Measurements from ENCODE around the gene HOGA1.

DNA sequence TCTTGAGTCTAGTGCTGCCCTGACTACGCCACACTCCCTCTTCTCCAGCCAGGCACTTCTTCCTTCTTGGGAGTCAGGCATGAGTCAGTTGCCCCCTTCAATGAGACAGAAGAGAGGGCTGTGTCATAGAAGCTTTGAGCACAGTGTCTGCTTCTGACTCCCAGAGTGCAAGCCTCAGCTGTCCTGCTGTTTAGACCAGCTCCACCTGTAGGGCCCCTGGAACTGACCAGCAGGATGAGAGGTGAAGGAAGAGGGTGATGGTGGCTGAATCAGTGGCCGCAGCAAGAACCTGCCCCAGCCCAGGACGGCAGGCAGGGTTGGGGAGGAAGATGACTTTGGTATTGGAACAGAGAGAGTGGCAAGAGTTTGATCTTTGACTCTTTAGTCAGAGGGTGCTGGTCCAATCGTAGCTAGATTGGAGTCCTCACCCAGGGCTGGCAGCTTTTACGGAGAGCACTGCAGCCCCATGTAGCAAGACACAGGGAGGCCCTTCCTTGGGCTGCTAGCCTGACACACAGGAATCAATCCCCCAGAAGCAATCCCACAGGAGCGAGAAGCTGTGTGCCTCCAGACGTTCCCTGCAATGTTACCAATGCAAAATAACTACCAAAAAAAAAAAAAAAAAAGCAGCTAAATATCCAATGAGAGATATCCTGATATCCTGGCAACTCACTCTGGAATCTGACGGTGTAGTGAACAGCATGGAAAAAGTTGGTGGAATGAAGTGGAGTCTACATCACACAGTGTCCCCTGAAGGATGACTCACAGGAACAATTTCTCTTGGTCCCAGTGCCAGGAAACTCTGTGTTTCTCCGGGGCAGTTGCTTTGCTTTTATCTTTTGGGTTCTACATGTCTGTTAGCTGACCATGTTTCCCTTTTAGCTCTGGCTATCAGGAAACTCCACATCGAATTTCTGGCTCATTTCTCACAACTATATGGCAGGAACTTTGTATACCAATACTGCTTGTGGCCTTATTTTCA, 12.2 kb downstream of the HOGA1 start:
- TF ChIP-seq SUZ12 (IDR thresholded peaks at IDR 0.05) (no peak), CTBP1 (IDR thresholded peaks at IDR 0.05; ENCODE audit: borderline replicate concordance) (no peak)

Data from HEK293T (cell line).